Right lung (tissue), 10 donors: ENCODE measurements around the gene ACYP1. TPM values are rescaled to one million over a fixed set of nuclear protein-coding genes. Genes with fewer than 3 reads are reported as not detected.
A peak's percentile ranks its signal among the peaks of the same experiment; 100 is the strongest.

Experiments
- DNase-seq, 2 donors: peaks; one replicate each; pipeline ENCODE4 v3.0.0-alpha.2; 2013
- long read RNA-seq, 8 donors: transcript quantifications; one replicate each; lab custom pipeline, GENCODE V29; 2026
- polyA plus RNA-seq, 5 donors: library from polyadenylated mRNA; unstranded; fragments of 120-200 nt; gene quantifications; one replicate each; pipeline versions ENCODE4 v1.2.1 to v1.2.3, GENCODE V29; 2013; ENCODE audit warnings: inconsistent platforms in 1 of 5, low replicate concordance in 1 of 5; ENCODE audit not compliant: insufficient read length in 5 of 5, insufficient read depth in 1 of 5

Gene ACYP1
- polyA plus RNA-seq, result 10 to 100 TPM; 35.0 to 62.3 (median 52.2) TPM
- long read RNA-seq, donor 1, transcript ACYP1-201 (3 exons, 627 nt), result major isoform, 21 of 30 reads
- long read RNA-seq, donor 1, partial matches to known transcripts, result 0 of 30 reads
- long read RNA-seq, donor 1, other reads (novel, unspliced or antisense), result 0 of 30 reads
- long read RNA-seq, donor 2, transcript ACYP1-201 (3 exons, 627 nt), result major isoform, 17 of 30 reads
- long read RNA-seq, donor 2, partial matches to known transcripts, result 12 of 30 reads
- long read RNA-seq, donor 2, other reads (novel, unspliced or antisense), result 0 of 30 reads
- long read RNA-seq, donor 3, transcript ACYP1-201 (3 exons, 627 nt), result major isoform, 9 of 14 reads
- long read RNA-seq, donor 3, partial matches to known transcripts, result 0 of 14 reads
- long read RNA-seq, donor 3, other reads (novel, unspliced or antisense), result 0 of 14 reads
- long read RNA-seq, donor 4, transcript ACYP1-201 (3 exons, 627 nt), result major isoform, 5 of 8 reads
- long read RNA-seq, donor 4, partial matches to known transcripts, result 0 of 8 reads
- long read RNA-seq, donor 4, other reads (novel, unspliced or antisense), result 0 of 8 reads
- long read RNA-seq, donor 5, transcript ACYP1-201 (3 exons, 627 nt), result major isoform, 16 of 30 reads
- long read RNA-seq, donor 5, partial matches to known transcripts, result 7 of 30 reads
- long read RNA-seq, donor 5, other reads (novel, unspliced or antisense), result 0 of 30 reads
- long read RNA-seq, donor 6, transcript ACYP1-201 (3 exons, 627 nt), result major isoform, 18 of 20 reads
- long read RNA-seq, donor 6, partial matches to known transcripts, result 0 of 20 reads
- long read RNA-seq, donor 6, other reads (novel, unspliced or antisense), result 0 of 20 reads
- long read RNA-seq, donor 7, transcript ACYP1-201 (3 exons, 627 nt), result major isoform, 11 of 13 reads
- long read RNA-seq, donor 7, partial matches to known transcripts, result 0 of 13 reads
- long read RNA-seq, donor 7, other reads (novel, unspliced or antisense), result 0 of 13 reads
- long read RNA-seq, donor 8, transcript ACYP1-201 (3 exons, 627 nt), result major isoform, 9 of 17 reads
- long read RNA-seq, donor 8, partial matches to known transcripts, result 7 of 17 reads
- long read RNA-seq, donor 8, other reads (novel, unspliced or antisense), result 0 of 17 reads

DNA sequence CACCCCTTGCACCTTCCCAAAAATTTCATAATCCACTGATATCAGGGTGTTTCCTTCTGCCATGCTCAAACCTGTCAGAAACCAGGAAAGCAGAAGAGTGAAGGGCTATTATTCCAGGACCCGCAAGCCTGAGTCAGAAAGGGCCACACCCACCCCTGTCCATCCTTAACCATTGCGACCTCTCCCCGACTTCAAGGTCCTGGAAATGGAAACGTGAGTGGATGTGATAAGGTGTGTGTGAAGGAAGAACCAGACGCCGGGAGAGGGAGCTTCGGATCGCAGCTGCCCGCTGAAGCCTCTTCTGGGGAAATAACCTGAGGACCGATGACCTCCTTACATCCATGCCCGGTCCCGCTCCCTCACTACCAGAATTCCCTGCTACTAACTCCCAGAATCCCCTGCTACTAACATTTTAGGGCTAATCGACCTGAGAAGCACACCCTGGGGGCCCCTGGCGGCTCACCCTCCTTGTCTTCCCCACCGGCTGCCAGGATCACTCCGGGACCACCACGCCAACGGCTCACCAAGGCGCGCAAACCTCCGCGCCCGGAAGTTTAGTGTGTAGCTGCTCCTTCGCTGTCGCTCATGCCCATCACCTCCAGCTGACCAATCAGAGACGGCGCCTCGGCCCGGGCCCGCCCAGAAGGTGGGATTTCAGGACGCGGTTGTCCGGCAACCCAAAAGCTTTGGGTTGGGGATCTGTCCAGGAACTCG, at the start of gene ACYP1:
Gene ACYP1, minus strand, starts transcription at position 534 of the 714 bp plus-strand sequence. Its CDS starts 471 bp downstream, at position 63.
- DNase-seq, result peak; percentile 88 to 92

DNA sequence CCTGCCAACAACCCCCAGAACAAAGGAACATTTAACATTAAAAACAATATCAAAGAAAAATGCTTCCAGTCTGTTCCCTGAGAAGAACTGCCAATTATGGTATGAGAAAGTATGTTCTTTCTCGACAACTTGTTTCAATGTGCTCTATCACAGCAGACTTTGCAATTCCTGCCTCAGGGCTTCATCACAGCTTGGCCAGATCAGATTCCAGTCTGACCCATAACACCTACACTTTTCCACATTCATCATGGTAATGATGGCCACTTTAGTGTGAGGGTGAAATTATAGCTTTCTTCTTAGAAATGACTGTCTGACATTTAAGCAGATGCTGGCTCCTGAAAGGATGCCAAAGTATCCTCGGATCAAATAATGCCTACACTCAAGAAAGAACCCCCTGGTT, 46.1 kb upstream of the ACYP1 start:
- DNase-seq, result no peak

DNA sequence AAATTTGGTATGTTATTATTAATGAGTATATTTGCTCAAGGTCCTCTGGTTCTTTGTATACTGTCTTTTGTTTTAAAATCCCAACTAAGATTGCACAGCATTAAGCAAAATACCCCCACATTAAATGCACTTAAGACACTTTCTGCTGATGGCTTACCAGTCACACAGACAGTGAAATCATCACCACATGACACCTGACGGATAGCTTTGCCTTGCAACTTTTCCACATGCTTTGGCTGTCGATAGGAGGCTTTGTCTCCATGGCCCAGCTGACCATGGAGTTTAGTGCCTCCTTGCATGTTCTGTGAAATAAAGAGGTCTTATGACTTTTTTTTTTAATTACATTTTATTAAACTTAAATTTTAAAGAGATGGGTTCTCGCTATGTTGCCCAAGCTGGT, 43.4 kb upstream of the ACYP1 start:
- no peak for DNase-seq

DNA sequence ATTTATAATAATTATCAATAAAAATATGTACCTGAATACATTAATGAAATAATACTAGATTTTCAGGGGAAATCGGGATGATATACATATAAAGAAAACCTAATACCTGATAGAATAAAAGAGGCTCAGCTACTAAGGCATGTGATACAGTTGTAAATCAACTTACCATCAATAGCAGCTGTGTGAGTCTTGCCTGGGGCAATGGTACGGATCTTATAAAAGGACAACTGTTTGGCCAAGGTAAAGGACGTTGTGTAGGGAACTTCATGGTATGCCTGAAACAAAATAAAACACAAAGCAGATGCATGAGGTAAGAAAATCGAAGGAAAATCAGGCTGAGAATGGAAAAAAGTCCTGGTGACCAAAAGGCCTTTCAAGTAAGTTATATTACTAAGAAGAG, 37.7 kb upstream of the ACYP1 start:
- no peak for DNase-seq

DNA sequence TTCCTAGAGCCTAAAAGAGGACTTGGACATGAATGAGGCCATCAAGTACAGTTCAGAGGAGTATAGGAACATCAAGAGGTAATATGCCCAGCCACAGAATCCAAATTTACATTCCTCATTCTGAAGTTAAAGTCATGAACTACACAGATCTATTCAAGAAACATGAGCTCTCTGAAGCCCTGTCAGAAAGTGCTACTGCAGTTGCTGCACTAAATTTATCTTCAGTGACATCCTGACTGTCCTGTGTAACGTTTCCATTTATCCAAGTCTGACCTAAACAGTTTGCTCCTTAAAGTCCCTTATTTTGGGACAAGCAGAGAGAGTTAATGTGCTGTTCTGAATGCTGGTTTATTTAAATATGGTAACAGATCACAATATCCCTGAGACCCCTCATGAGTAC, 34.9 kb upstream of the ACYP1 start:
- no peak for DNase-seq

DNA sequence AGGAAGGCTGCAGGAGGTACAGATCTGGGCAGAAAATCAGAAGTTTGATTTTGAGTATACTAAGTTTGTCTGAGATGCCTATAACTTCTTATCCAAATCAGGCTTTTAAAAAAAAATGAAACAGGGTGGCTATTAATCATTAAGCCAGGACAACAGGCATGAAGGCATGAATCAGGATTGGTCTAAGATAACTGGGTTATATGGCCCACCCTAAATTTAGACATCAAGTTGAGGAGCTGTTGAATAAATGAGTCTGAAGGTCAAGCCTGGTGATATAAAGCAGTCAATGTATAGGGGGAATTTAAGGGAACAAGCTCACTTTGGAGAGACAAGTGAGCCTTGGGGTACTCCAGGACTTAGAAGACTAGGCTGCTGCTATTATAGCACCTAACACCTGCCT, 34.4 kb upstream of the ACYP1 start:
- no peak for DNase-seq

DNA sequence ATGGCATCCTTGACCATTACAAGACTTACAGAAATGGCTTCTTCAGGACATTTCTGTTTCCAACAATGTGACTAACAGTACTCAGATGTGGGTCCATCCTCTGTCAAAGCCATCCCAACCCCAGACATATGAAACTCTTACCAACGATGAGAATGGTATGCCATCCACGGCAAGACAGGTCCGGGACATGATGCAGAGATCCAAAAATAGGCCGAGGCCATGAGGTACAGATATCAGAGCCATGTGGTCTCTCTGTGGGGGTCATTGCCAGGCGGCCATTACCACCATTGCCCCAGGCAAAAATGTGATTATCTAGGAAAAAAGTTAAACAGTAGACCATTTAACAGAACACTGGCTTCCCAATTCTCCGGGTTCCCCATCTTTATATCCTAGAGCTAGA, 33.1 kb upstream of the ACYP1 start:
- no peak for DNase-seq

DNA sequence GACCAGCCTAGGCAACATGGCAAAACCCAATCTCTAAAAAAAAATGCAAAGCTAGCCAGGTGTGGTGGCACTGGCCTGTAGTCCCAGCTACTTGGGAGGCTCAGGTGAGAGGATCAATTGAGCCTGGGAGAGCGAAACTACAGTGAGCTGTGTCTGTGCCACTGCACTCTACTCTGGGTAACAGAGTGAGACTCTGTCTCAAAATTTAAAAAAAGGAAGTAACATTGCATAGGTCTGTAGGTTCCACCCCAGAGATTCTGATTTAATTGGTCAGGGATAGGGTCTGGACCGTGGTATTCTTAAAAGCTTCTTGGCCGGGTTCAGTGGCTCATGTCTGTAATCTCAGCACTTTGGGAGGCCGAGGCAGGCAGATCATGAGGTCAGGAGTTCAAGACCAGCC, 31.9 kb upstream of the ACYP1 start:
- no peak for DNase-seq

DNA sequence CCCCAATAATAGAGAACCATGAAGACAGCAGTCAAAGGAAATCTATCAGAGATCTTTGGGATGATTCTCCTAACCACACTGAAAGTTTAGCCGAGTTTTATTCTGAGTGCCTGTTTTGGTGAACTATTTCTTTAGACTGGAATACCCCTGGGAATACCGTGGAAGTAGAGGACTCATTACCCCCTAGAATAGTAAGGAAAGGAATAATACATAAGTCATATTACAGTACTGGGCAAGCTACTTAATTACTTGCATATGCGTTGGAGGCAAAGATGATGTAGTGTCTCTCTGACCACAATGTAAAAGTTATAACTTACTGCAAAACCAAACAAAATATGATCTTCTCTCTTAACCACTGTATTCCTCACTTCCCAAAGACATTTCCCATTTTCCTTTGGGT, 31.1 kb upstream of the ACYP1 start:
- no peak for DNase-seq

DNA sequence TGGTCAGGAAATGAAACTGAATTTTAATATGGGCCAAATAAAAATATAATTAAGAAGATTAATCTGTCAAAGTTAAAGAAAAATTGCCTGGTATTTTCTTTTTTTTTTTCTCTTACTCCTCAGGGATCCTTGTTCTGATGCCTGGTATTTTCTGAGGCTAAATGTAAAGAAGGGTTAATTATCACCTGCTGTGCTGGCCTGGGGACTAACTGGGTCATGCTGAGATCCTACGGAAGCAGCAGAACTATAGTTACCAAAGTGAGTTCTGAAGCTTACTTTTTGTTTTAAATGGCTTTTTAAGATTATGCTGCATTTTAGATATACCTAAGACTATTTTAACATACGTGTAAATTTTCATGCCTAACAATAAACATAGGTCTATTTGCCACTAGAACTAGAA, 28.9 kb upstream of the ACYP1 start:
- no peak for DNase-seq

DNA sequence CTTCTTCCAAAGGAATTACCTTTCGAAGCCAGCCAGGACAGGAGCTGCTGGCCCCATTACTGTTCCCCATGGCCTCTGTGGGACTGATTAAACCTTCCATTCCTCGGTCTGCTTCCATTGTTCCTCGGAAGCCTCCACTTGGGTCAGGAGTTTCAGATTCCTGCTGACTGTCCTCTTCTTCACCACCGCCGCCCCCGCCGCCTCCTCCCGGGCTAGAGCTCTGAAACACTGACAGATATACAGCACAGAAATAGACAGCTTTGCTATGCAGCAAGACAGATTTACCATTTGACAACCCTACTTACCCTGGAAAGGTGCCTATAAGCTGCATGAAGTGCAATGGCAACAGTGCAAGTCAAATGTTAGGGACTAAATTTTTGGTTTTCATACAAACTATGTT, 27.4 kb upstream of the ACYP1 start:
- no peak for DNase-seq

DNA sequence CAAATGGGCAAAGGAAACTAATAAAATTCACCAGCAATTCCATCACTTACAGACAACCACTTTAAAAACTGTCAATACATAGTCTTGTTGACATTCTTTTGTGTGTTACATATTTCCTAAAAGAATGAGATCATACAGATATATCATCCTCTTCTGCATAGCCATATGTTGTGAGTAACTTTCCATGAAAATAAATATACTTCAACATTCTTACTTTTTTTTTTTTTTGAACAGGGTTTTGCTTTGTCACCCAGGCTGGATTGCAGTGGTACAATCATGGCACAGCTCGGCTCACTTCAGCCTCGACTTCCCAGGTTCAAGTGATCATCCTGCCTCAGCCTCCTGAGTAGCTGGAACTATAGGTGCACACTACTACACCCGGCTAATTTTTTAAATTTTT, 26.5 kb upstream of the ACYP1 start:
- no peak for DNase-seq

DNA sequence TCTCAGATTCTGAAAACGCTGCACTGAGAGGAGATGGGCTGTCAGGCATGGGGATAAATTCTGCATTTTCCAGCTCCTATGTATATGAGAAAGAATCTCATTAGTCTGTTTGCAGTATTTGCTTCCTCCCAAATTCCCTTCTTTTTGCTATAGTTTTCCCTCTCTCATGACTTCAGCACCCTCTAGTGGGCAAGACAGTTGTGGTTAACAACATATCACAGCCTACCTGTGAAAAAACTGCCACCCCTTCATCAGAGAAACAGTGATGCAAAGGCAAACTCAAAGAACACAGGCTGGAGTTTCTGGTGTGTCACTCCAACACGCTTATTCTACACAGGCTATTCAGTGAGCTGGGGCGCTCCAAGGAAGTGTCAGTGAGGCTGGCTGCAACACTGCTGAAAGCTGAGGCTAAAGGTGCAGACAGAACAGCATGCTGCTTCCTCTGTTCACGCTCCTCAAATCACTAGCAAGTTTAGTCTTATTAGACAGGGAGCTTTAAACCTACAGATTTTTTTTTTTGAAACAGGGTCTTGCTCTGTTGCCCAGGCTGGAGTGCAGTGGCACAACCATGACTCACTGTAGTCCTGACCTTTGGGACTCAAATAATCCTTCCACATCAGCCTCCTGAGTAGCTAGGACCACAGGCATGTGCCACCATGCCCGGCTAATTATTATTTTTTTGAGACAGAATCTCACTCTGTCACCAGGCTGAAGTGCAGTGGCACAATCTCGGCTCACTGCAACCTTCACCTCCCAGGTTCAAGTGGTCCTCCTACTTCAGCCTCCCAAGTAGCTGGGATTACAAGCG, 24.9 kb upstream of the ACYP1 start:
- peak; percentile 31 to 61 for DNase-seq

DNA sequence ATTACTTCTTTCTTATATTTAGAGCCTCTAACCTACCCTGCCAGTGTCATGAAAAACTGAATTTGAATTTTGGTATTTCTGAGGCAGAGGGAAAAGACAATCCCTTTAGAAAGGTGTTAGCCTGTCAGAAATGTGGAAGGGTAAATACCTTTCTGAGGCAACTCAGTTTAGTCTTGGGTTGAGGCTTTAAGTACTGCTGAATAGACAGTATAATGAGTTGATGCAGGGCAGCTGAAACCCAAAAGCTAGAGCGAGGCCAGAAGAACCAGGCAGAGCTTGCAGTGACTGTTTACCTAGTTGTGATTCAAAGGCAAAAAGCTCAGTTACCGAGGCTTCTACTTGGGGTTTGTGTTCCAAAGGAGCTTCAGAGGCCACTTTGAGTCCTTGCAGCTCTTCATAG, 24.3 kb upstream of the ACYP1 start:
- DNase-seq, result no peak

DNA sequence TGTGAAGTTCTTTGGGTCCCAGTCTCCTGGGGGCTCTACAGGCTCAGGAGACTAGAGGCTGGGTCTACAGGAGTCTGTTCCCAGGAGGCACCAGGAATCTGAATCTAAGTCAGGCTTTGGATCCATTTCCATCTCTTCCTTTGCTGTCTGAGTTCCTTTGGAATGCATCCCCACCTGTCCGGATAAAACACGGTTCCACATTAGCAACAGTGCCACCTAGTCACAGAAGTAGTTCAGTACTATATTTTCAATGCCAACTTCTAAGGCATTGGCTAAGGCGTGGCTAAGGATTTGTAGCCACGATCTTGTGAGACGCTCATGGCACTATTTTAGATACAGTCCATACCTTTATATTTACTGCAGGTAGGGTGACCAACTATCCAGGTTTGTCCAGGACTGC, 20.7 kb upstream of the ACYP1 start:
- DNase-seq, result no peak

DNA sequence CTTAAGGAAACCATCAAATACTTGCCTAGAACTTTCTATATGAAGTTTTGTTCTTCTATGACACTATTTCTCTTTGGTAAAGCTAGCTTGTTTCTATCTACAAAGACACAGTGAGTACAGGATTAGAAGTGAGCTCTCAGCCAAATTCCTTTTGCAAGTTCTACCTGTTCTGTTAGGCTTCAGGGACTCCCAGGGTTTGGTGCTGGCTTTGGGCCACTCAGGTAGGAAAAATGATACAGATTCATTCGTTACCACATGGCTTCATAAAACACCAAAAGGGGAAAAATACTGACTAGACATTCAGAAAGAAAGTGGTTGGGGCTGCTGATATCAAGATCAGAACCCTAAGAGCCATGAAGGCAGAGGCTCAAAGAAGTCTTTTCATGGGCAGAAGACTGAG, 19.4 kb upstream of the ACYP1 start:
- no peak for DNase-seq

DNA sequence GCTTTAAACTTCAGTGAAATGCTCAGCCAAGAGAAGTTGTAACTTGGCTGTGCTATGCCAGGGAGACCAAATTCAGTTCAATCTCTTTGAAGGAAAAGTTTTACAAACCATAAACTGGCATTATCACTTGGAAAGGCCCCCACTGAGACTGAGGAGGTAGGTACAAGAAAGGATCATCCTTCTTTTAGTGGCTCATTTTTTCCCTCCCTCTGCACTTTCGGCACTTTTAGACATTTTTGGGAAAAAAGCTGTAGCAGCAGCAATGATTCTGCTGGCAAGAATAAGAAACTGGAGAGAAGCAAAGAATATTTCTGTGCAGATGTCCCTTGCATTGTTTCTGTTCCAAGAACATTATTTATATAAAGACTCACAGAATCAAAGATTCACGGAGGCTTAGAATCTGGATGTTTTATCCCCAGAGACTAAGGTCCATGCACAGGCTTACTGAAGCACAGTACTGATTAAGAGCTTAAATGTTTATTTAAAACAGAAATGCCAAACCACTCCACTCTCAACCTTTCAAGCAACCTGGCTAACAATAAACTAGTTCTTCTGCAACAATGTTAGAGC, 17.9 kb upstream of the ACYP1 start:
- no peak for DNase-seq

DNA sequence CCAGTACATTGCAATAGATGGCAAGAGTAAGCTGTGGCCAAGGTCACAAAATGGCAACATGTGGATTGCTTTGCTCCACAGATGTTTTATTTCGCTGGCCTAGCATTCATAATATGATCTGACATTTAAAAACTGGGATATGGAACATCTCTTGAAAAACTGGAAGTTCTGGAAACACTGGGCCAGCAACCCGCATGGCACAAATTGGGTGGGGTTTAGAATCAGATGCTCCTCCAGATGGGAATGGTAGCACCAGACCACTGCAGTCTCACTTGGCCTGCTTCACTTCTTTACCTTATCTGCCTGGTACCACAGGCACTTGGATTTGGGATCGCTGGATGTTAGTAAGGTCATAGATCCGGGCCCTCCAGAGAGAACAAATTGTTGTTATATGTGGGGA, 15.7 kb upstream of the ACYP1 start:
- DNase-seq, result no peak

DNA sequence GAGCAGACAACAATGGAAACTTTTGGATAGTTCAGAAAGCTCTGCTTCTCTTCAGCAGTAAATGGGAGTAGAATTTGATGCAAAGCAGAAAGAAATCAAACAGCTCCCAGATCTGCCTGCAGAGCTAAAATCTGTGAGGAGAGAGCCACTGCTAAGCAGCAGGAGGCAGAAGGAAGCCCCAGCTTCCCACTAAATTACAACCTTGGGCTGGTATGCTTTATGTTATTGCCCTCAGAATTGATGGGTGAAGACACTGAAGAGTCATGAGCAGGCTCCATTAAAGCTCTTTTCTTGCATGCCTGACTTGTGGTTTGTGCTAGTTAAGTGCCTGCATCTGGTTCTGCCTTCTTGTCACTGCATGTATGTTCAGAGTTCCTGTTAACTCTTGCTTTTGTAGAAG, 14.0 kb upstream of the ACYP1 start:
- no peak for DNase-seq

DNA sequence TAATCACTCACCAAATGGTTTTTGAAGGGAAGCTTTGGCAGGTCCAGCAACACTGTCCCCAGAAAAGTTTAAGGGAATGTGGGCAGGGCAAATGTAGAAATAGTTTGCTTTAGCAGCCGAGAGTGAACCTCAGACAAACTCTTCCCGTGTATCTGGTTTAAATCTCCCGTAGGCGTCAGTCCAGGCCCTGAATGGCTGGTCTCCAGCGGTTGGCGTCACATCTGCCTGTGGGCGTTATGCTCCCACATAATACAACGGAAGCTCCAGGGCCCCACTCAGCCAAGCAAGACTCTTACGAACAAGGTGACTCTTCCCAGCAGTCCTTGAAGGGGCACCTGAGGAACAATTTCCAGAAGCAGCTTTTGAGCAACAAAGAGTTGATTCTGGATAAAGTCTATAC, 6.6 kb upstream of the ACYP1 start:
- no peak for DNase-seq

DNA sequence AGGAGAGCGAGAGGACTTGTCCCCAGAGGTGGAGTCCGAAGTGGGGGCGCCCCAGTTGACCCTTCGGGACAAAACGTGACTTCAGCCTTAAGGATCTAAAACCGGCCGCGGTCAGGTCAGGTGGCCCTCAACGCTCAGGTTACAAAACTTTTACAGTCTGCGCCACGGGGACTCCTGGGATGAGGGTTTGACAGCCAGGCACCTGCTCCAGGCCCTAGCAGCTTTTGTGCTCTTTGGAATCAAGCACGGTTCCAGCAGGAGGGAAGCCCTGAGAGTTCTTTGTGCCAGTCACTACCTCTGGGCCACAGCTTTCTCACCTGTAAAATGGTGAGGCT, 6.0 kb upstream of the ACYP1 start:
- no peak for DNase-seq
